HFF-Myc (cell line): ENCODE measurements around the gene CDH12.
"Not testable (repeated sequence)": the region's sequence is repeated elsewhere in the genome, so short reads cannot be mapped to it uniquely, and the experiment has no call there.

Experiments
- DNase-seq: peaks from one replicate; pipeline ENCODE4 v3.0.0-alpha.2; 2011; ENCODE audit warnings: low read depth; ENCODE audit errors: extremely low read depth
- H3K4me3 ChIP-seq: replicated peaks from 2 replicates; pipeline ENCODE4 v1.5.1; 2011; ENCODE audit warnings: low read depth, mild to moderate bottlenecking, control low read depth, low read length
- TF ChIP-seq, protein P1 (sequence below): IDR thresholded peaks from 2 replicates; pipeline ENCODE4 v1.5.1; 2012; ENCODE audit warnings: mild to moderate bottlenecking, low read depth, low read length, control low read depth; ENCODE audit errors: missing control alignments

Gene CDH12

DNA sequence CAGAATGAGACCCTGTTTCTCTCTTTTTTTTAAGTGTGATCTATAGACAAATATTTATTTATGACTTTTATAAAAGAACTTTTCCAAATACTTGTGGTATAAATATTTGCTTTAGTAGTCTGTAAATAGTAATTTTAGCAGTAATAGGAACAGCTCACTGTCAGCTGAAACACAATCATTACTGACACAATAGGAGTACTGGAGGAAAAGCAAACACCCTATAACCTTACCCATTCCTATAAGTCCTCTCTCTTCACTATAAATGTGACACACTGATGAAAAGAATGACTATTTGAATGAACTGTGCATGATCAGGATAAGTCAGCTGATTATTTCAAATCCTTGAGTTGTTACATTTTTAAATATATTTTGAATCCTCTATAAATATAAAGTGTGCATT, 72.4 kb downstream of the CDH12 start:
- TF ChIP-seq, protein P1, sequence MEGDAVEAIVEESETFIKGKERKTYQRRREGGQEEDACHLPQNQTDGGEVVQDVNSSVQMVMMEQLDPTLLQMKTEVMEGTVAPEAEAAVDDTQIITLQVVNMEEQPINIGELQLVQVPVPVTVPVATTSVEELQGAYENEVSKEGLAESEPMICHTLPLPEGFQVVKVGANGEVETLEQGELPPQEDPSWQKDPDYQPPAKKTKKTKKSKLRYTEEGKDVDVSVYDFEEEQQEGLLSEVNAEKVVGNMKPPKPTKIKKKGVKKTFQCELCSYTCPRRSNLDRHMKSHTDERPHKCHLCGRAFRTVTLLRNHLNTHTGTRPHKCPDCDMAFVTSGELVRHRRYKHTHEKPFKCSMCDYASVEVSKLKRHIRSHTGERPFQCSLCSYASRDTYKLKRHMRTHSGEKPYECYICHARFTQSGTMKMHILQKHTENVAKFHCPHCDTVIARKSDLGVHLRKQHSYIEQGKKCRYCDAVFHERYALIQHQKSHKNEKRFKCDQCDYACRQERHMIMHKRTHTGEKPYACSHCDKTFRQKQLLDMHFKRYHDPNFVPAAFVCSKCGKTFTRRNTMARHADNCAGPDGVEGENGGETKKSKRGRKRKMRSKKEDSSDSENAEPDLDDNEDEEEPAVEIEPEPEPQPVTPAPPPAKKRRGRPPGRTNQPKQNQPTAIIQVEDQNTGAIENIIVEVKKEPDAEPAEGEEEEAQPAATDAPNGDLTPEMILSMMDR: no peak
- no peak for DNase-seq
- no peak overlapping the region for H3K4me3 ChIP-seq

DNA sequence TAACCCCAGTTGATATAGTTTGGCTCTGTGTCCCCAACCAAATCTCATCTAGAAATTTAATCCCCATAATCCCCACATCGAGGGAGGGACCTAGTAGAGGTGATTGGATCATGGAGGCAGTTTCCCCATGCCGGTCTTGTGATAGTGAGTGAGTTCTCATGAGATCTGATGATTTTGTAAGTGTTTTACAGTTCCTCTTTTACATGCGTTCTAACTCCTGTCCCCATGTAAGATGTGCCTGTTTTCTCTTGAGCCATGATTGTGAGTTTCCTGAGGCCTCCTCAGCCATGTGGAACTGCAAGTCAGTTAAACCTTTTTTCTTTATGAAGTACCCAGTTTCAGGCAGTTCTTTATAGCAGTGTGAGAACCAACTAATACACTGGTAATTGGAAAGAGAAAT, 73.6 kb downstream of the CDH12 start:
- no peak overlapping the region for H3K4me3 ChIP-seq

DNA sequence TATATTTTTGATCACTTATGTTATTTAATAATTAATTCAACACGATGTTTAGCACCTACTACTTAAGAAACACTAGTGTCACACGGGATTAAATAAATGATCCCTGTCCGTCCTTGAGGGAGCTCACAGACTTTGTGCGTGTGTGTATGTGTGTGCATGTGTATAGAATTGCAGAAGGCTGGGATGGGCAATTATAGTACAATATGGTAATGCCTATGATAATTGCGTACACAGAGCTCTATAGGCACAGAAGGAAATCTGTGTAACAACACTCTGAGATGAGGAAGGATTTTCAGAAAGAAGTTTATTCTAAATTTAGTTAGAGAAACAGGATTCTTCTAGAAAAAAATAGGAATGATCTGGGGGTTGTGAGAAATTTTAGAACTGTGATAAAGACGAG, 76.9 kb downstream of the CDH12 start:
- TF ChIP-seq, protein P1: no peak
- no peak overlapping the region for H3K4me3 ChIP-seq
- no peak for DNase-seq

More for the DNA sequence above, 73.6 kb downstream of the CDH12 start:
- TF ChIP-seq, protein P1: no peak
- no peak for DNase-seq

DNA sequence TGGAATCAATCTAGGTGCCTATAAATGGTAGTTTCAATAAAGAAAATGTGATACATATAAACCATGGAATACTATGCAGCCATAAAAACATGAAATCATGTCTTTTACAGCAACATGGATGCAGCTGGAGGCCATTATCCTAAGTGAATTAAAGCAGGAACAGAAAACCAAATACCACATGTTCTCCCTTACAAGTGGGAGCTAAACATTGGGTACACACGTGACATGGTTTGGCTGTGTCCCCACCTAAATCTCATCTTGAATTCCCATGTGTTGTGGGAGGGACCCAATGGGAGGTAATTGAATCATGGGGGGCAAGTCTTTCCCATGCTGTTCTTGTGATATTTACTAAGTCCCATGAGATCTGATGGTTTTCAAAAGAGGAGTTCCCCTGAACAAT, 78.9 kb downstream of the CDH12 start:
- not testable (repeated sequence) for DNase-seq, H3K4me3 ChIP-seq

- TF ChIP-seq, protein P1: no peak
- no peak overlapping the region for H3K4me3 ChIP-seq
- no peak for DNase-seq
Measured at GRCh38 chr5:22764736-22765135, 88.4 kb downstream of the CDH12 start.

DNA sequence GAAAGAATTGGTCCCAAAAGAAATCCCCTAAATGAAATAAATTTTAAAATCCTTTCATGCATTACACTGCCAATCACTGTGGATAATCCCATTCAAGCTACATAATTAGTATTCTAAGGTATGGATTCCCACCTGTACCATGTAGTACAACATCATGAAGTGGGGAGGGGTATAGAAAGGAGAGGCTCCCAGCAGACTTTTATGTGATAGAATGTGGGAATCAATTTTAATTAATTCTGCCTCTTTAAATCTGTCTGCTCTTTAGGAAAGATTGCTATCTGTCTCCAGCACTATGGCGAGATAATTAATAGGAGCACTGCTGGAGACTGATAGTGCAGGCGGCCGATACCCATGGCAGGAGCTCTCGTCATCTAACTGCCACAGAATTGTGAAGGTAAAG, 95.4 kb downstream of the CDH12 start:
- H3K4me3 ChIP-seq: no peak overlapping the region
- no peak for DNase-seq
- TF ChIP-seq, protein P1: no peak

- DNase-seq: no peak
- TF ChIP-seq, protein P1: no peak
- no peak overlapping the region for H3K4me3 ChIP-seq
Measured at GRCh38 chr5:22754155-22754554, 99.0 kb downstream of the CDH12 start.

DNA sequence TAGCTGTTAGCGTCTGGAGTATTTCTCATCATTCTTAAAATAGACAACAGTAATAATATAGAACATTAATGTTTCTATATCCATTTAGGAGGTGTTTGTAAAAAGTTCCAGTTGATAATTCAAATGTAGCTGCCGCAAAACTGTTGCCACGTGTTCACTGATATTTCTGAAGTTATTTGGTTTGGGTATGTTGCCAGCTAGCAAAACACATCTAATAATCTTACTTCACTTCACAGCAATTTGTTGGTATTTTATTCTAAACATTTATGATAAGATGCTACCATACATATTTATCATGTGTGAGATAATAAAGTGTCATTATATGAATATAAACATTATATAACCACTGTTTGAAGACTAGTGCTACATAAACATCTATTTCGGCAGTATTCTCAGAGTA, 101.6 kb downstream of the CDH12 start:
- no peak overlapping the region for H3K4me3 ChIP-seq
- DNase-seq: no peak
- TF ChIP-seq, protein P1: no peak
